DMS153 (cell line): Measurements from ENCODE around the gene SCNN1A.

ENCODE experiments used
- DNase-seq: peaks from one replicate; lab custom pipeline; 2025; lab: John Stamatoyannopoulos, UW

The SCNN1A gene

DNA sequence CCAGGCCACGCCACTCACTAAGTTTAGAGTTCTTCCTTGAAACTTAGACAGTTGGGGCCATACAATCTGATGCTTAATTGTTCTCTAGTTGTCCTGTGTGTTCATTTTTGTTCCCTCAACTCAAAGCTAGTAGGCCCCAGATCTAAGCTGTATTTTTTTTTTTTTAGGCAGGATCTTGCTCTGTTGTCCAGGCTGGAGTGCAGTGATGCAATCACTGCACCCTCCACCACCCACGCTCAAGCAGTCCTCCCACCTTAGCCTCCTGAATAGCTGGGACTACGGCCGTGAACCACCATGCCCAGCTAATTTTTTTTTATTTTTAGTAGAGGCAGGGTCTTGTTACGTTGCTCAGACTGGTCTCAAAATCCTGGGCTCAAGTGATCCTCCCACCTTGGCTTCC is 41.0 kb downstream of the SCNN1A start:
- DNase-seq = no peak

GRCh38 chr12:6333566-6333965 is 41.8 kb downstream of the SCNN1A start:
- no peak for DNase-seq

DNA sequence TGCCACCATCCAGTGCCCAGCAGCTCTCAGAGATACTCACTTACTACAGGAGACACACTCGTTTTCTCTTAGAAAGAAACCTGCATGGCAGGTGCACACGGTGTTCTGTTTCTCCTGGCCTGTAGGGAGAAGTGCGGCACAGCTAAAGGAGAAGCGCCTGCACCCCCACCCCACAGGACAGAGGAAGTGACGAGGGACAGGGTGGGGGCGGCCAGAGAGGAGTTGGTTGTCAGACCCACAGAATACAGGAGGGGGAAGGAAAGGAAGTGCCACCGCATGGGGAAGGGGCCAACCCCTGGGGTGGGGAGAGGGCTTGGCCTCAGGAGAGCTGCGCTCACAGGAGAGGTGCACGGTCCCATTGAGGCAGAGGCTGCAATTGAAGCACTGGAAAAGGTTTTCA is 42.3 kb downstream of the SCNN1A start:
- no peak for DNase-seq

- DNase-seq = no peak
Observed at GRCh38 chr12:6332459-6332858, 42.9 kb downstream of the SCNN1A start.

- no peak for DNase-seq
Observed at GRCh38 chr12:6330999-6331714, 44.2 kb downstream of the SCNN1A start.

DNA sequence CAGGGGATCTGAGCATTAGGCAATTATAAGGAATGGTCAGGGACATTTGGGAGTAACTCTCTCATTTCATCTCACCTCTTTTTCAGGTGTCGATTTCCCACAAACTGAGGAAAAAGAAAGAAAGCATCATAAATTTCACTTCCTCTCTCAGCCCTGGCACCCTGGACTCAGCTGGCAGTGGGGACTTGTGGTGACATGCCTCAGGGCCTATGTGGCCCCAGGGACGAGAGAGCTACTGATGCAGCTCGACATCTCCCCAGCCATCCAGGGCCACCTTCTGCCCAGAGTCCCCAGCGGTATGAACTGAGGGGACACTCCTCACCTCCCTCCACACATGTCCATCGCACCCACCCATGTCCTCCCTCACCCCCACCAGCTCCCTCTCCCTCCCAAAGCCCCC is 45.2 kb downstream of the SCNN1A start:
- no peak for DNase-seq

DNA sequence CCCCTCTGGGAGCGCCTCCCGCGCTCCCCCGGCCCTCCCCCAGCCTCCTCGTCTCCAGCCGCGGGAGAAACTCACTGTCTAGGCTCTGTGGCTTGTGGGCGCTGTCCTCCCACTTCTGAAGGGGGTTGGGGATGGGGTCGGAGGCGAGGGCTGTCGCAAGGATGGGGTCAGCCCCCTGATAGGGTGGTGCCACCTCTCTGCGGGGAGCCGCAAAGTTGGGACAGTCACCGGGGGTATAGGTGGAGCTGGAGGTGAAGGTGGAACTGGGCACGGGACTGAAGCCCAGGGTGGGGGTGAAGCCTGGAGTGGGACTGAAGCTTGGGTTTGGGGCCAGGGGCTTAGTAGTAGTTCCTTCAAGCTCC is 45.7 kb downstream of the SCNN1A start:
- DNase-seq = no peak

DNA sequence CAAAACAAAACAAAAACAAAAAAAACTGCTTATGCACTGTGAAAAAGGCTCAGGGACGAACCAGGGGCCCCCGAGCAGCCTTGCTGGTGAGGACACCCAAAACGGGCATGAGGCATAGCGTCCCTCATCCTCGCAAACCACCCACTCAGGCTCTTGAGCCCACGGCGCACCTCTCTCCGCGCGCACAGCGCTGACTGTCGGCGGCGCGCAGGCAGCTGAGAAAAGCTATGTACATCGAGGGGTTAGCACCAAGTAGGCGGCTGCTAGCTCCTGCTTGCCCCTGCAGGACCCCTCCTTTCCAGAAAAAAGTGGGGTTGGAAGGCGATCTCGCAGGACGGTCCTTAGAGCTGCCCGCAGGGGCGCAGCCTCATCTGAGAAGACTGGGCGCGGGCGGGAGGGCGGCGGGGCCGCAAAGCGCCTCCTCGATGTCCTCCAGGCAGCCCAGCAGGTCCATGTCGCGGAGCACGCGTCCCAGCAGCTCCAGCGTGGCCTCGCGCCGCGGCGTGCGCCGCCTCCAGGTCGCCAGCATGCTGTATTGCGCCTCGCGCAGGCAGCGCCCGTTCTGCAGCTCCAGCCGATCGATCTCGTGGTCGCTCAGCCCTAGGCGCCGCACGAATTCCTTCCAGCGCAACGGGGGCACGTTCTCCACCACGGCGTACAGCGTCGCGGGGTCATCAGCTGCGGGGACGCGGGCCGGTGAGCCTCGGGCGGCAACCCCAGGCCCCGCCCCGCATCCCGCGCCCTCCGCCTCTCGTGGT is 46.2 kb downstream of the SCNN1A start:
- no peak for DNase-seq

GRCh38 chr12:6328045-6328779 is 47.2 kb downstream of the SCNN1A start:
- DNase-seq = no peak

DNA sequence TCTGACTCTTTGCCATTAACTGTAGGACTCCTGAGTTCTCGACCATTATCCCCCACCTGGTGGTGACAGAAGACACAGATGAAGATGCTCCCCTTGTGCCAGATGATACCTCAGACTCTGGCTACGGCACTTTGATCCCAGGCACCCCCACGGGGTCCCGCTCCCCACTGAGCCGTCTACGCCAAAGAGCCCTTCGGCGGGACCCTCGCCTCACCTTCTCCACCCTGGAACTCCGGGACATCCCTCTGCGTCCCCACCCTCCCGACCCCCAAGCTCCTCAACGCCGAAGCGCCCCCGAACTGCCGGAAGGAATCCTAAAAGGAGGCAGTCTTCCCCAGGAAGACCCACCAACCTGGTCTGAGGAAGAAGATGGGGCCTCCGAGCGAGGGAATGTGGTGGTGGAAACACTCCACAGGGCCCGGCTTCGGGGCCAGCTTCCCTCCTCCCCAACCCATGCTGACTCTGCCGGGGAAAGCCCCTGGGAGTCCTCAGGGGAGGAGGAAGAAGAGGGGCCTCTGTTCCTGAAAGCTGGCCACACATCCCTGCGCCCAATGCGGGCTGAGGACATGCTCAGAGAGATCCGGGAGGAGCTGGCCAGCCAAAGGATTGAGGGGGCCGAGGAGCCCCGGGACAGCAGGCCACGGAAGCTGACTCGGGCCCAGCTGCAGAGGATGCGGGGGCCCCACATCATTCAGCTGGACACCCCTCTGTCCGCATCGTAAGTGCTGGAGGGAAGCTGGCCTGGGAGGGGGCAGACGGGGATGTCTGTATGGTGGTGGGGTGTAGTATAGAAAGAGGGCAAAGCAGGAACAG is 47.9 kb downstream of the SCNN1A start:
- DNase-seq = no peak

GRCh38 chr12:6326316-6327228 is 48.8 kb downstream of the SCNN1A start:
- no peak for DNase-seq

DNA sequence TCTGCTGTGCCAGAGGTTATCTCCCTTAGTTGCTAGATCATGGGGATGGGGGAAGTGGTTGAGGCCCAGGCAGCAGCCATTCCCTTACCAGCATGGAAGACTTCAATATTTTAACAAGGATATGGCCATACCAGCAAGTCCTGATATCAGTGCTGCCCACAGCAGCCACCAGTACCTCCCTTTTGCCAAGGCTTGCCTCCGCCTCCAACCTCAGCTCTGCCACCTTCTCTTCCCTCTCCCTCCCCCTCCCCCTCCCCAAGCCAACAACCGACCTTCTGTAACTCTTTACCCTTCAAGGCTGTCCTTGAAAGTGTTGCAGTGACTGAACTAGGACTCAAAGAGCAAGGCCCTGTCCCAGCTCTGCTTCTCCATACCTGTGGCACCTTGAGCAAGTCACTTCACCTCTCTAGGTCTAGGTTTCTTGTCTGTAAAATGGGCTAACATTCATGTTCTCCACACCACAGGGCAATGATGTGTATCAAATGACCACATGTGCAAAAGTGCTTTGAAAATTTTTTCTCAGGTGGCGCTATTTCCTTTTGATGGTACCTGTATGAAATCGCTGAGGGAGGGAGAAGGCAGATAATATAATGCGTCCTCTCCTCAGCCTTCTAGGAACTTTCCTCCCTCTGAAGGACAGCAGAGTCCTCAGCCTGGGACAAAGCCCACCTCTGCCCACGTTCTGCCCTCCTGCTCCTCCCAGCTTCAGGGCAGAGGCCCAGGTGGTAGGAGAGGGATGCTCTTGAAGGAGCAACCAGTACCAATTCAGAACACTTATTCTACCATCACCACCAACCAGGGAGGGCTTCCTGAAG is 50.2 kb downstream of the SCNN1A start:
- DNase-seq = no peak

- no peak for DNase-seq
Observed at GRCh38 chr12:6323995-6324711, 51.2 kb downstream of the SCNN1A start.

- DNase-seq = peak; percentile 24
Observed at GRCh38 chr12:6323340-6323994, 51.9 kb downstream of the SCNN1A start.

- no peak for DNase-seq
Observed at GRCh38 chr12:6322969-6323339, 52.4 kb downstream of the SCNN1A start.

GRCh38 chr12:6322352-6322751 is 53.0 kb downstream of the SCNN1A start:
- no peak for DNase-seq

GRCh38 chr12:6321905-6322304 is 53.5 kb downstream of the SCNN1A start:
- DNase-seq = no peak

DNA sequence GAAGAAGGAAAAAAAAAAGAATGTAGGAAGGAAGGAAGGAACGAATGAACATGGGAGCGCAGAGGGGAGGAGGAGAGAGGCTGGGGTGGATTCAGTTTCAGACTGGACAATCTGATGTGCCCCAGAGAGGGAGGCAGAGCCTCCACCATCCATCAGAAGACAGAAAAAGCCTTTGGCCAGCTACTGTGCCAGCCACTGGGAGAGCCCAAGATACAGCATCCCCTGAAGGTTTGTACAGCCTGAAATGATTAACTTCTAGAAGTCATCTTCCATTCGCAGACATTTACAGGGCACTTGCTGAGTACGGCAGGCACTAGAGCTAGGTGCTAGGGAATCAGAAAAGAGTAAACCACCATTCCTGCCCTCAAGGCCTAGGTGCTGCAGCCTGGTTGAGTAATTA is 55.9 kb downstream of the SCNN1A start:
- DNase-seq = no peak

DNA sequence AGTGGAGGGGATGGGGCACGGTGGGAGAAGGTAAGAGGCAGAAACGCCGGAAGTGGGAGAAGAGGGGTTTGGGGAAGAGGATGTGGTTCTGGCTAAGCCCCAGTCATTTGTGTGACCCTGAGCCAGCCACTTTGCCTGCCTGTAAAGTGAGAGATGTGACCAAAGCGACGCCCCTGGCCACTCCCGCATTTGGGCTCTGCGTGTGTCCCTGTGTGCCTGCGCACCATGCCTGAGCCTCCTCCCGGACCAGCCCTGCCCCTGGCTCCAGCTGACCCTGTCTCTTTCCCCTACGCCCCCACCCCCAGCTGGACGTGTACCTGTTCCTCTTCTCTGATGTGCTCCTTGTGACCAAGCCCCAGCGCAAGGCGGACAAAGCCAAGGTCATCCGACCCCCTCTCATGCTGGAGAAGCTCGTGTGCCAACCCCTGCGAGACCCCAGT is 56.9 kb downstream of the SCNN1A start:
- no peak for DNase-seq
